Keratinocyte (primary cell): ENCODE data around the gene GFRA4.

Experiments
- CTCF ChIP-seq, 3 experiments: IDR thresholded peaks in 1 of 3; conservative IDR thresholded peaks in 1 of 3; optimal IDR thresholded peaks in 1 of 3; 2 replicates in 2 of 3; 3 replicates in 1 of 3; pipeline versions ENCODE3 to v1.5.1; 2011; ENCODE audit warnings: low read length in 3 of 3, mild to moderate bottlenecking in 3 of 3, moderate library complexity in 2 of 3, control low read depth in 1 of 3, inconsistent platforms in 1 of 3; ENCODE audit not compliant: insufficient read depth in 2 of 3; ENCODE audit errors: extremely low read depth in 1 of 3
- EZH2 ChIP-seq: IDR thresholded peaks from one replicate; pipeline ENCODE4 v1.6.1; 2012; ENCODE audit warnings: inconsistent platforms, mild to moderate bottlenecking, low read length, moderate library complexity

DNA sequence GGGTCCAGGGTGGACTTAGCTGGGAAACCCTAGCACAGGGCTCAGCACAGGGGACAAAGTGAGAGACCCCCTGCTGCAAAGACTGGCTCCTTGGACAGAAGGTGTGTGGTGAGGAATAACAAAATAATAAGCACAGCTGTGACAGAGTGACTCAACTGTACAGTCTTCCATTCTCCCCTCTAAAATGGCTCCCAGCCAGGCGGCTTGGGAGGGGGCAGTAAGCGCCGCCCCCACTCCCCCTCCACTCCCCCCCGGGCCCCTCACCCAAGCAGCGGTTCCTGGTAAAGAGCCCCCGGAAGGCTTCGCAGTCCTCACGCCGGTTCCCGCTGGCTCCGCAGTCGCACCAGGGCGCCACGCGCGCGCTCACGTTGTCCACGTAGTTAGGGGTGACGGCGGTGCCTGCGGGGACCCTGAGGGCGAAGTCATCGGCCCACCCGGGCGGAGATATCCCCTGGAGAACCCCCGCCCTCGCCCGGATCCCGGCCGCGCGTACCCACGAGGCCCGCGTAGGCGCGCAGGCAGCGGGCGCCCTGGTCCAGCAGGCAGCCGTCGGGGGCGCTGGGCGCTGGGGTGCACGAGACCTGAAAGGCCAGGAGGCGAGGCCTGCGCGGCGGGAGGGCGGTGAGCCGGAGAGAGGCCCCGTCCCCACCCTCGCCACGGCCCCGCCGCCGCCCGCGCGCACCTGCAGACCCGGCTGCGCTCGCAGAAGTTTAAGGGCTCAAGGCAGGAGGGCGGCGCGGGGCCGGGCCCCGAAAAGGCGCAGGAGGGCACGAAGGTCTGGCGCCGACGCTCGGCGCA, 2.7 kb downstream of the GFRA4 start:
- no peak for TF ChIP-seq EZH2
- no peak for TF ChIP-seq CTCF (optimal IDR thresholded peaks at IDR 0.05 in 1 of 3, IDR thresholded peaks at IDR 0.05 in 1 of 3, conservative IDR thresholded peaks at IDR 0.05 in 1 of 3; ENCODE audit: extremely low read depth in 1 of 3, insufficient read depth in 2 of 3, low read length in 3 of 3)
